OCI-LY1 (cell line): ENCODE results near the gene GALNT16.

Source experiments
- CTCF ChIP-seq: fragments of 200-600 bp; sonication (generic), shearing (Covaris generic); IDR thresholded peaks from 2 replicates; pipeline ENCODE4 v1.5.1; 2017; ENCODE audit warnings: mild to moderate bottlenecking, antibody characterized with exemption, low read length, moderate library complexity, mixed read lengths
- EZH2 ChIP-seq: fragments of 200-600 bp; sonication (generic), shearing (Covaris generic); IDR thresholded peaks from 2 replicates; pipeline ENCODE4 v1.8.0; 2017; ENCODE audit warnings: borderline replicate concordance, mixed run types, mild to moderate bottlenecking, antibody characterized with exemption, low read length, moderate library complexity, mixed read lengths

- TF ChIP-seq CTCF: no peak
- TF ChIP-seq EZH2: no peak
Measured at GRCh38 chr14:69370061-69370460, 110.1 kb downstream of the GALNT16 start.
